K562 (cell line): ENCODE measurements around the gene EFNA2. TPM values are rescaled to one million over a fixed set of nuclear protein-coding genes. Genes with fewer than 3 reads are reported as not detected.
A peak's percentile ranks its signal among the peaks of the same experiment; 100 is the strongest.

Experiments used
- EGR1 ChIP-seq: fragments of 450-650 bp; conservative IDR thresholded peaks from 2 replicates; pipeline ENCODE4 v1.6.1; 2017; ENCODE audit warnings: mild to moderate bottlenecking
- GABPB1 ChIP-seq: sonication (generic); formaldehyde crosslinking; IDR thresholded peaks from 2 replicates; pipeline ENCODE4 v1.8.0; 2022; ENCODE audit warnings: mild to moderate bottlenecking, missing genetic modification reagents
- MAFF ChIP-seq: IDR thresholded peaks from 2 replicates; pipeline ENCODE4 v1.6.1; 2012; ENCODE audit warnings: low read length, improper control_type of control experiment
- MLX ChIP-seq, 2 experiments: fragments of 450-650 bp in 1 of 2; sonication (generic) in 1 of 2; formaldehyde crosslinking; conservative IDR thresholded peaks; 2 replicates each; pipeline versions ENCODE4 v1.4.0 to v1.8.1; 2020 to 2022; ENCODE audit warnings: mild to moderate bottlenecking in 1 of 2, missing genetic modification reagents in 1 of 2
- MYC ChIP-seq, 2 experiments: fragments of 250-450 bp in 1 of 2; sonication (Bioruptor Pico) in 1 of 2; IDR thresholded peaks; 2 replicates each; pipeline versions ENCODE4 v1.5.1 to v1.6.1; 2012 to 2021; ENCODE audit warnings: low read depth in 2 of 2, borderline replicate concordance in 1 of 2, improper control_type of control experiment in 1 of 2, low read length in 1 of 2, mild to moderate bottlenecking in 1 of 2, moderate library complexity in 1 of 2
- RBM34 ChIP-seq: fragments of 200-400 bp; formaldehyde crosslinking; IDR thresholded peaks from 2 replicates; pipeline ENCODE4 v1.6.1; 2018; ENCODE audit warnings: low read length, borderline replicate concordance; ENCODE audit not compliant: insufficient read depth
- SNRNP70 ChIP-seq: fragments of 200-400 bp; formaldehyde crosslinking; optimal IDR thresholded peaks from 2 replicates; pipeline ENCODE3; 2017; ENCODE audit warnings: low read depth, low read length
- SRF ChIP-seq, 2 experiments: fragments of 250-450, 450-650 bp in 1 of 2; sonication (Bioruptor Pico) in 1 of 2; sonication (generic) in 1 of 2; formaldehyde crosslinking; IDR thresholded peaks; 2 replicates each; pipeline versions ENCODE4 v1.5.0 to v1.5.1; 2020 to 2022; ENCODE audit warnings: mild to moderate bottlenecking in 1 of 2, missing genetic modification reagents in 1 of 2
- STAG1 ChIP-seq: sonication (generic); formaldehyde crosslinking; IDR thresholded peaks from 2 replicates; pipeline ENCODE4 v1.5.0; 2020; ENCODE audit warnings: missing genetic modification reagents, borderline replicate concordance
- XRCC4 ChIP-seq: IDR thresholded peaks from one replicate; pipeline ENCODE4 v1.6.1; 2011; ENCODE audit not compliant: insufficient read depth, insufficient read length; ENCODE audit errors: extremely low read depth
- ZBTB26 ChIP-seq: fragments of 450-650 bp; formaldehyde crosslinking; IDR thresholded peaks from 2 replicates; pipeline ENCODE4 v1.4.0; 2022; ENCODE audit warnings: missing genetic modification characterization
- ZNF165 ChIP-seq: fragments of 250-450 bp; sonication (Bioruptor Pico); IDR thresholded peaks from 2 replicates; pipeline ENCODE4 v1.4.0; 2020; ENCODE audit warnings: borderline replicate concordance
- ZNF174 ChIP-seq: fragments of 250-450 bp; sonication (Bioruptor Pico); IDR thresholded peaks from 2 replicates; pipeline ENCODE4 v1.4.0; 2020; ENCODE audit warnings: mild to moderate bottlenecking
- ZNF175 ChIP-seq: fragments of 200-800 bp; sonication (Bioruptor generic); IDR thresholded peaks from 2 replicates; pipeline ENCODE4 v1.6.1; 2016; ENCODE audit warnings: low read depth, mild to moderate bottlenecking, missing genetic modification characterization, missing compliant biosample characterization
- ZNF695 ChIP-seq: fragments of 450-650 bp; formaldehyde crosslinking; IDR thresholded peaks from 2 replicates; pipeline ENCODE4 v1.4.0; 2020; ENCODE audit warnings: mild to moderate bottlenecking, moderate library complexity
- ZNF785 ChIP-seq: fragments of 250-450 bp; sonication (Bioruptor Pico); IDR thresholded peaks from 2 replicates; pipeline ENCODE4 v1.4.0; 2020; ENCODE audit warnings: mild to moderate bottlenecking
- polyA plus RNA-seq, 8 experiments: library from polyadenylated mRNA; depleted of rRNA in 4 of 8; stranded (reverse) in 5 of 8; unstranded in 3 of 8; fragments of >200 nt; fragmentation: Nextera tagmentation in 2 of 8; fragmentation: Illumina TruSeq in 1 of 8; extraction: Ambion mirVana in 2 of 8; extraction: Trizol in 1 of 8; gene quantifications; 2 replicates each; pipeline versions ENCODE4 v1.2.1 to v1.2.3, GENCODE V29; 2011 to 2014; ENCODE audit warnings: inconsistent platforms in 1 of 8, missing spikeins in 1 of 8
- total RNA-seq, 7 experiments: library from RNA; depleted of rRNA in 6 of 7; stranded (reverse); fragments of >200 nt in 6 of 7; fragmentation: Illumina TruSeq in 2 of 7; extraction: Trizol in 2 of 7; gene quantifications; 2 replicates each; pipeline versions ENCODE4 v1.2.1 to v1.2.3, GENCODE V29; 2011 to 2021; ENCODE audit warnings: low replicate concordance in 1 of 7

EFNA2 gene
- total and polyA plus RNA-seq, 9 of the 15 experiments (the other 6 are each of a cell fraction or from before 2014, with no cell fraction given) = 0.11 to 0.44 (median 0.15) TPM; not detected in 6

GRCh38 chr19:1259206-1259875, 26.3 kb upstream of the EFNA2 start (continued):
- TF ChIP-seq MYC (IDR thresholded peaks at IDR 0.05; ENCODE audit: low read depth, low read length) (no peak), MYC (CRISPR knock-in tag; IDR thresholded peaks at IDR 0.05; ENCODE audit: borderline replicate concordance, low read depth) (no peak; the same call in 1 of the 2 replicates), MAFF (no peak), ZNF785 (CRISPR knock-in tag) (no peak), ZBTB26 (peak; percentile 21; the same call in 1 of the 2 replicates), ZNF165 (no peak), ZNF695 (CRISPR knock-in tag) (no peak), XRCC4 (no peak), STAG1 (CRISPR knock-in tag) (no peak), ZNF175 (no peak), ZNF174 (CRISPR knock-in tag) (no peak), SNRNP70 (peak; percentile 64), RBM34 (no peak), EGR1 (peak; percentile 28), MLX (CRISPR knock-in tag; conservative IDR thresholded peaks at IDR 0.05) (no peak; a peak in 1 of 4 replicates), SRF (CRISPR knock-in tag; IDR thresholded peaks at IDR 0.05) (no peak), GABPB1 (0 out of 2 replicates have a peak, but pooled peaks have one; percentile 40)
